WERI-Rb-1 (cell line): ENCODE results near the gene SETX.
A peak's percentile ranks its signal among the peaks of the same experiment; 100 is the strongest.

Experiments used
- DNase-seq: peaks from one replicate; pipeline ENCODE4 v3.0.0-alpha.2; 2020
- H3K27ac ChIP-seq: fragments of 250-450 bp; sonication (Bioruptor Pico); 2 replicates; pipeline ENCODE4 v1.5.1; 2020; ENCODE audit warnings: mild to moderate bottlenecking, moderate library complexity
- H3K27me3 ChIP-seq: fragments of 250-450 bp; sonication (Bioruptor Pico); 2 replicates; pipeline ENCODE4 v1.5.1; 2021; ENCODE audit warnings: mild to moderate bottlenecking, low read depth, moderate library complexity; ENCODE audit not compliant: insufficient read depth, severe bottlenecking
- H3K36me3 ChIP-seq: fragments of 250-450 bp; sonication (Bioruptor Pico); 2 replicates; pipeline ENCODE4 v1.5.1; 2020; ENCODE audit warnings: mild to moderate bottlenecking, moderate library complexity
- H3K4me3 ChIP-seq: 2 replicates; pipeline ENCODE4 v1.5.1; 2011; ENCODE audit warnings: low read depth, mild to moderate bottlenecking, control low read depth, low read length
- H3K9me3 ChIP-seq: fragments of 250-450 bp; sonication (Bioruptor Pico); 2 replicates; pipeline ENCODE4 v1.5.1; 2021; ENCODE audit warnings: mild to moderate bottlenecking, moderate library complexity; ENCODE audit not compliant: severe bottlenecking
- TF ChIP-seq, protein P1 (sequence below): IDR thresholded peaks from 2 replicates; pipeline ENCODE4 v1.5.1; 2011; ENCODE audit warnings: low read depth, mild to moderate bottlenecking, control low read depth, inconsistent platforms, low read length

Gene SETX

GRCh38 chr9:132239999-132240840 lies 114.6 kb downstream of the SETX start:
- Histone ChIP-seq H3K4me3 (peak overlapping the region; percentile 46), H3K27ac (peak overlapping the region; percentile 91), H3K36me3 (no peaks in the 10 kb centered on the region), H3K27me3 (no peaks in the 10 kb centered on the region), H3K9me3 (no peaks in the 10 kb centered on the region)
- DNase-seq: peak; percentile 96
- TF ChIP-seq, protein P1, sequence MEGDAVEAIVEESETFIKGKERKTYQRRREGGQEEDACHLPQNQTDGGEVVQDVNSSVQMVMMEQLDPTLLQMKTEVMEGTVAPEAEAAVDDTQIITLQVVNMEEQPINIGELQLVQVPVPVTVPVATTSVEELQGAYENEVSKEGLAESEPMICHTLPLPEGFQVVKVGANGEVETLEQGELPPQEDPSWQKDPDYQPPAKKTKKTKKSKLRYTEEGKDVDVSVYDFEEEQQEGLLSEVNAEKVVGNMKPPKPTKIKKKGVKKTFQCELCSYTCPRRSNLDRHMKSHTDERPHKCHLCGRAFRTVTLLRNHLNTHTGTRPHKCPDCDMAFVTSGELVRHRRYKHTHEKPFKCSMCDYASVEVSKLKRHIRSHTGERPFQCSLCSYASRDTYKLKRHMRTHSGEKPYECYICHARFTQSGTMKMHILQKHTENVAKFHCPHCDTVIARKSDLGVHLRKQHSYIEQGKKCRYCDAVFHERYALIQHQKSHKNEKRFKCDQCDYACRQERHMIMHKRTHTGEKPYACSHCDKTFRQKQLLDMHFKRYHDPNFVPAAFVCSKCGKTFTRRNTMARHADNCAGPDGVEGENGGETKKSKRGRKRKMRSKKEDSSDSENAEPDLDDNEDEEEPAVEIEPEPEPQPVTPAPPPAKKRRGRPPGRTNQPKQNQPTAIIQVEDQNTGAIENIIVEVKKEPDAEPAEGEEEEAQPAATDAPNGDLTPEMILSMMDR: 0 out of 2 replicates have a peak, but pooled peaks have one; percentile 6

- H3K36me3 ChIP-seq: no peaks in the 10 kb centered on the region
- no peak for DNase-seq
- H3K4me3 ChIP-seq: no peak overlapping the region
- H3K27me3 ChIP-seq: no peaks in the 10 kb centered on the region
- H3K27ac ChIP-seq: peak overlapping the region; percentile 91
- TF ChIP-seq, protein P1: no peak
- H3K9me3 ChIP-seq: no peaks in the 10 kb centered on the region
Observed at GRCh38 chr9:132239518-132239917, 115.3 kb downstream of the SETX start.

- Histone ChIP-seq H3K9me3 (no peaks in the 10 kb centered on the region), H3K36me3 (no peaks in the 10 kb centered on the region), H3K27me3 (no peaks in the 10 kb centered on the region), H3K27ac (no peak overlapping the region; the same call in 1 of the 2 replicates), H3K4me3 (no peak overlapping the region)
- DNase-seq: no peak
- TF ChIP-seq, protein P1: no peak
Observed at GRCh38 chr9:132238992-132239391, 115.8 kb downstream of the SETX start.

GRCh38 chr9:132238026-132238972 lies 116.5 kb downstream of the SETX start:
- TF ChIP-seq, protein P1: no peak
- no peaks in the 10 kb centered on the region for H3K9me3 ChIP-seq
- H3K27me3 ChIP-seq: no peaks in the 10 kb centered on the region
- no peak overlapping the region for H3K4me3 ChIP-seq
- no peaks in the 10 kb centered on the region for H3K36me3 ChIP-seq
- no peak overlapping the region; the same call in 1 of the 2 replicates for H3K27ac ChIP-seq
- DNase-seq: no peak

GRCh38 chr9:132237481-132237880 lies 117.3 kb downstream of the SETX start:
- Histone ChIP-seq H3K36me3 (no peaks in the 10 kb centered on the region), H3K27me3 (no peaks in the 10 kb centered on the region), H3K9me3 (no peaks in the 10 kb centered on the region), H3K4me3 (no peak overlapping the region), H3K27ac (no peak overlapping the region)
- TF ChIP-seq, protein P1: no peak
- DNase-seq: no peak
